Inferior parietal cortex (tissue), 1 donor: ENCODE results near the gene ATG7.

Experiments used
- DNase-seq: peaks from one replicate; pipeline ENCODE4 v3.0.0-alpha.2; 2016; ENCODE audit errors: extremely low spot score

The ATG7 gene

DNA sequence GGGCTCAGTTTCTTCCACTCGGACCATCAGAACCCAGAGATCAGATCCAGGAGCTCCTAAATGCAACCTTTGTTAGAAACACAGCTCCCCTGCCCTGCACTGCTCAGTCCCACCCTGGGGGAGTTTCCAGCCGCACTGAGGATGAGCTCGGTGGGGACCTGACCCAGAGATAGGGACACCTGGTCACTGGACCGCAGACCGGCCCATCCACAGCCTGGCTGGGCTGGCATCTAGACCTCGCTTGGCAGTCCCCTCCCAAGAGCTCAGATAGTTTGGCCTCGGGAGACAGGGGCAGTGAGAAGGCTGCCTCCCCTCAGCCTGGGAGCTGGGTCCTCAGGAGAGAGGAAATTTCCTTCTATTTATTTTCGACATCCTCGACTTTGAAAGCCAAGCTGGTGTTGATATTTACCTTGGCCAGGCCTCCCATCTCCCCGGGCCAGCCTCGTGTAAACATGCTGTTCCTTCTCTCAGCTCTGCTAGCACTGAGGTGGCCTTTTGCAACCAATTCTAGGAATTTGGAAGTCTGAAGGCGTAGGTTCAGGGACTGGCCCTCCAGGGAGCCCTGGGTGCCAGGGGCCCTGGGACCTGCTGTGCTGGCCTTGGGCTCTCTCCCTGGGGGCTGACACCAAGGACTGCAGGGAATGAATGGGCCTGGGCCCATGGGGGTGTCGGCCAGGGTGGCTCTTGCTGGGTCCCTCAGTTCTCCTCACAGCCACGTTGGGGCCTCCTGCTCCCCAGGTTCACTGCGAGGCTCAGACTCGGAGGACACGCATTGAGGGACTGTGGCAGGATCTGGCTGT lies 281.4 kb downstream of the ATG7 start:
- DNase-seq = no peak

DNA sequence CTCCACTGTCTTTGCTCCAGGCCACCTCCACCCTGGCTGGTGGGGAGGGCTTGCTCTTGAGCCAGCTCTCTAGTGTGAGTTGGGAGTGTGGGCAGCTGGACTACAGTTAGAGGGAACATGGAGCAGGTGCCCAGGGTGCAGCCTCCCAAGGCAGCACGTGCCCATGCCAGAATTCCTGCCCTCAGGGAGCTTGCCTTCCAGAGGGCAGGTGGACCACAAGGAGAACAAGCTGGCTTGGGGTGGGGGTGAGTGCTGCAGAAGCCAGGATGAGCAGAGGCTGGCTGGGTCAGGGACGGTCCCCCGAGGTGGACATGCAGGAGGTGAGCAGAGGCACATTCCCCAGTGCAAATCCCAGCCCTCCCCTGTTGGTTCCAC lies 282.0 kb downstream of the ATG7 start:
- DNase-seq = no peak

DNA sequence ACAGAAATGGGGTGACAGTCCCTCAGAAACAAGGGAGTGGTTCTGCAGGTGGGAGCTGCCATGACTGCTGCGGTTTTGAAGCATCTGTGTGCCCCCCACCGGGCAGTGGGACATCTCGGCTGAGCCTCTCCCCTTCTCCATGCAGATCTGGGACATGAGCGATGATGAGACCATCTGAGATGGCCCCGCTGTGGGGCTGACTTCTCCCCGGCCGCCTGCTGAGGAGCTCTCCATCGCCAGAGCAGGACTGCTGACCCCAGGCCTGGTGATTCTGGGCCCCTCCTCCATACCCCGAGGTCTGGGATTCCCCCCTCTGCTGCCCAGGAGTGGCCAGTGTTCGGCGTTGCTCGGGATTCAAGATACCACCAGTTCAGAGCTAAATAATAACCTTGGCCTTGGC lies 282.5 kb downstream of the ATG7 start:
- no peak for DNase-seq

DNA sequence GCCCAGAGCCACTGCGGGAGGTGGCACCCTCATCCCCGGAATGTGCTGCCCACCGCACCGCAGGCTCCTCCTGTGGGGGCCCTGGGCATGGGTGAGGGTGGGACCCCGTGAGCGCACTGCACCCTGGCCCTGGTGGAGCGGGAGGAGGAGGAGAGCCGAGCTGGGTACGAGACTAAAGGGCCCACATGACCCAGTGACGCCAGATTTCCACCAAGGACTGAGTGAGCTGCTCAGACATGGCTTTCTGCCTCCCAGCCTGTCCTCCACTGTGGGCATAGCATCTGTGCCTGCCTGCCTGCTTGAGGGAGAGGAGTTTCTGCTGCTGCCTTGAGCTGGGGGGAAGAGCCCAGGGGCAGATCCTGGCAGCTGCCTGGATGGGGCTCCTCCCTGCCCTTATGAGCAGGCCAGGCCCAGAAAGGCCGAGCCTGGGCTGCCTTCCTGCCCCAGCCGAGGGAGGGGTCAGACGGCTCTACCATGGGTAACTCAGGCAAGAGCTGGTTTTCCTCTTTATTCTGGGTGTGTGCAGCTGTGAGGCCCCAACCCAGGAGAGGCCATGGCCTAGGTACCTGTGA lies 283.1 kb downstream of the ATG7 start:
- DNase-seq = no peak

DNA sequence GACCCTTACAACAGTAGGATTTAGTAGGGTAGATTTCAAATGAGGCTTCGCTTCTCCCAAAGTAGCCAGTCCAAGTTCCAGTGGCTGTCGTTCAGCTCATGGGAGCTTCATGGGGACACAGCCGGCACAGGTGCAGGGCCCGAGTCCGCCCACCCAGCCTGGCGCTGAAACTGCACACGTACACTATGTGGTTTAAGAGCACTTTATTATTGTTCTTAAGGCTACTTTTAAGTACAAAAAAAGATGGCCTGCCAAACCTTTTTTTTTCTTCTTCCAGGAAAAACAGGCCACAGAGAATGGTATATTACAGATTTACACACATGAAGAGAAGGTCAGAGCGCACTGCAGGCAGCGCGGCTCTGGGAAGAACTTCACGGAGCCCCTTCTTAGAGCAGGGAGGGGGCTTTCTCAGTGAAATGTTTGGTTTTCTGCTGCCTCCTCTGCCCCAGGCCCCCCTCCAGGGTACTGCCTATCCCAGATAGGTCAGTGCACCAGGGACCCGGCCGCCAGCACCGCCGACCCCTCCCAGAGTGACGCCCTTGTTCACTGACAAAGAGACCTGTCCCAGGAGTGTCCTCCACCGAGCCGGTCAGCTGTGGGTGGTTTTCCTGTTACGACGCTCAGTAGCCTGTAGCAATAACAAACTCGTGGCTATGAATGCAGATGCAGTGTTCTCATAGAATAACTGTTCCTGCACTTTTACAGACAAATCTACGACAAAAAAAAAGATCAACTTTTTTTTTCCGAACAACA lies 283.9 kb downstream of the ATG7 start:
- DNase-seq = no peak

GRCh38 chr3:11556851-11557644 lies 284.9 kb downstream of the ATG7 start:
- no peak for DNase-seq

DNA sequence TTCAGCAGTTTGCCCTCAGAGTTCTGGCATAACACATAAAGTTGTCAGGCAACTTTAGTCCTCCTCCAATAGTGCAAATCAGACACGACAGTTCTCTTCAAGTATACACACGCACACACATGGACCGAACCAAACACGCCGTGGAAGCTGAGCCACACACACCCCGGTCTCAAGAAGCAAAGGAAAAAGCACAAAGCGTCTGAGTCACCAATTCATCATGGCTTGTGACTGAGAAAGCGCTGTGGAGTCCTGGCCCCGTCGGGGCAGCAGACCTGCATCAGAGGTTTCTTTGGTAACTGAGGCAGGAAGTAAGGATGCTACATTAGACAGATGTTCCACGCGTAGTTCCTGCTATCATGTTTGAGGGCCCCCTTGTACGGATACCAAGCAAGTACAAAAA lies 285.8 kb downstream of the ATG7 start:
- no peak for DNase-seq

- no peak for DNase-seq
Measured at GRCh38 chr3:11558411-11558903, 286.3 kb downstream of the ATG7 start.

GRCh38 chr3:11558918-11559815 lies 287.0 kb downstream of the ATG7 start:
- no peak for DNase-seq

DNA sequence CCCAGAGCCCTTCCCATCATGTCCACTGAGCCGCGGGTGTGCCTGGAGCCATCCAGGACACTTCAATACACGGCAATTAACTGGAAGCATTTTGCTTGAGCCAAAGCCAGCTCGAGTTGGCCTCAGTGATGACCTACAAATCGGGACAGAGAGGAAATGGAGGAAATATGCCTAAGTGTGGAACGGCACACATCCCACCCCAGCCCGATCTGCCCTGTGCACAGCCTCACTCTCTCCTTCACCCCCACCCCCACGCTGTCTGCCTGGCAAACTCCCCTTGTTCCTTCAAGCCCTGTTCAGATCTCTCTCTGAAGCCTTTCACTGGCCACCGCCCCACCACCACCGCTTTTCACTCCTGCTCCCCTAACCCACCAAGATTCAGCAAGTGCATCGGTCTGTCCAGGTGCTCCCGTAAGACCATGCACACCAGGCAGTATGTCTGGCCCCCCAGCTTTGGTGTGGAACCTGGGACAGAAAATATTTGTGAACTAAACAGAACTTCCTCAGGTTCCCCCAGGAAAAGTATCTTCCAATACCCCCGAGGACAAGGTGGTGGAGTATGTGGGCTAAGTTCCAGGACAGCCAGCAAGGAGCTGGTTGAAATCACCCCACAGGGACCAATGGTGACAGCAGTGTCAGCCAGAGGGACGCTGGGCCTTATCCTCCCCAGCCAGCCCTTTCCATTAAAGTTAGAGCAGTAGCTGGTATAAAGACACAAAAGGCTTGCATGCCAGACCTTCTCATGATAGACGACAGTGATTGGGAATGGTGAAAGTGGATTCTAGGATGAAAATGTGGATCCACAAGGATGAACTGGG lies 287.8 kb downstream of the ATG7 start:
- DNase-seq = no peak

GRCh38 chr3:11560746-11561145 lies 288.5 kb downstream of the ATG7 start:
- DNase-seq = no peak

- DNase-seq = no peak
Measured at GRCh38 chr3:11562277-11562881, 290.2 kb downstream of the ATG7 start.

DNA sequence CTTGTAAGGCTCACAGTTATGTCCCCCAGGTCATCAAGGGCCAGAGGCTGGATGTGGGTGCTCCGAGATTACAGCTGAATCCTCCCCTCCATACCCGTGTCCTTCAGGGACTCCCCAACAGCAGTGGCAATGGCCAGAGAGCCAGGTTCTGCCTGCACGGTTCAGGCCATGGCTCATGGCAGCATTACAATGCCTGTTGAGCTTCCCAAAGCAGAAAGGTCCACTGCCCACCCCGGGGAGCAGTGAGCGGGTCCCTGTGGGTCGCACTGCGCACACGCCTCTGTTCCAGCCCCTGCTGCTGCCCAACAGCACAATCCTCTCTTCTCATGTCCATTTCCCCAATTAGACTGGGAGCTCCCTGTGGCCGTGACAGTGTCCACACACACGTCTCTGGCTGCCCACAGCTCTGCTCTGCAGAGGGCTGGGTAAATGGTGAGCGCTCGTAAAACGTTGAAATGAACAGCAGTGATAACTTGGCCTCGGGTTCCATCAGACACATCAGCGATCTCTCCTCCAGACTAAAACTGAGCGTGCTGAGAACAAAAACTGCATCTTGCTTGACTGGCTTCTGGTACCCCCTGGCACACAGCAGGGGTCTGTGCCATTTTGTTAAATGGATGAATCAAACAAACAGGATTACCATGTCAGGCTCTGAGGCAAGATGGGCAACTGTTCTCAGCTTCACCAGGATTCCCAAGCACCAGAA lies 291.1 kb downstream of the ATG7 start:
- no peak for DNase-seq

- no peak for DNase-seq
Measured at GRCh38 chr3:11563865-11564185, 291.6 kb downstream of the ATG7 start.

- no peak for DNase-seq
Measured at GRCh38 chr3:11564577-11565001, 292.4 kb downstream of the ATG7 start.

DNA sequence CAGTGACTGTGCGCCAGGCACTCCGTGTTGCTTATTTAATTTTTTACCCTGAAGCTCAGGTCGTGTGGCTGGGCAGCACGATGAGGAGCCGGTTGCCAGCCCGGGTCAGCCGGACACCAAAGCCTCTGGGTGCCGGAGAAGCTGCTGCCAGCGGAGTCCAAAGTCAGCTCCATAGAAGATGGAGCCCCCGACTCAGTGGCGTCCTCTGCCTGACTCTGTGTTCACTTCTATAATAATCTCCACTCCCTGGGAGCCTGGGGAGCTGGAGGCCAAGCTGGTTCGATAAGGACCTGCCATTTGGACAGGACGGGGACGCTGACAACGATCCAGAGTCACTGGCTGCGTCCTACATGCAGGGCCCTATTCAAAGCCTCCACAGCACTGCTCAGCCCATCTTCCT lies 292.9 kb downstream of the ATG7 start:
- DNase-seq = no peak

- DNase-seq = no peak
Measured at GRCh38 chr3:11565492-11565891, 293.3 kb downstream of the ATG7 start.

DNA sequence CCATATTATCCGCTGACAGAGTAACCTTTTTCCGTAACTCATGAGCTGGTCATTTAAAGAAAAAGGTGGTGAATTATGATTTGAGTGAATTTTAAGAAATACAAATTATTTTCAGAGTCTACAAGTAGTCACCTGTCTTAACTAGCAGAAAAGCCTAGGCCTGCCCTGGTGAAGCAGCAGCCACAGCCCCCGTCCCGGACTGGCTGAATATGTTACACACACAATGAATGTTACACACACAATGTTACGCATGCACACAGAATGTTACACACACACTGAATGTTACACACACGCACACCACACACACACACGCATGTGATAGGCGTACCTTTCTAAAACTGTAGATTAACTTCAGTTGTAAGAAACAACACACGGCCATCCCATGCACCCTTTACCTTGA lies 293.7 kb downstream of the ATG7 start:
- no peak for DNase-seq

DNA sequence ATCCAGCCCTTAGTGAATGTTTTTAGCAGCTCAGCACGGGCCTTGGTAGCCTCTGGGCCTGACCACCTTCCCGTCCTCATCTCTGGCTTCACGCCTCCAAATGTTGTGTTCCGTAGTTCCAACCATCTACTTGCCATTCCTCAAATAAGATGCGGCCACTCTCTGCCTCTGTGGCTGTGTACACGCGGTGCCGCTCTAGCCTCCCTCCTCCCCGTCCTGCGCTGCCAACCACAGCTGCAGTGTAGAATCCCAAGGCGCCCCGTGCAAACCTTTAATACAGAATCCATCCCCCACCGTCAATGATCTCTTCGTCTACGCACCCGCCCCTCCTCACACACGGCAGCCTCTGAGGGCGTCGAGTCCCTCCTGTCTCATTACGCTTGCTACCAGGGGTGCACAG lies 294.3 kb downstream of the ATG7 start:
- DNase-seq = no peak
